ENCODE data around the gene PDGFA. TPM values are rescaled to one million over a fixed set of nuclear protein-coding genes. Genes with fewer than 3 reads are reported as not detected.

Gene PDGFA
- total RNA-seq, 1 experiment from 2014 or later = 129 TPM

DNA sequence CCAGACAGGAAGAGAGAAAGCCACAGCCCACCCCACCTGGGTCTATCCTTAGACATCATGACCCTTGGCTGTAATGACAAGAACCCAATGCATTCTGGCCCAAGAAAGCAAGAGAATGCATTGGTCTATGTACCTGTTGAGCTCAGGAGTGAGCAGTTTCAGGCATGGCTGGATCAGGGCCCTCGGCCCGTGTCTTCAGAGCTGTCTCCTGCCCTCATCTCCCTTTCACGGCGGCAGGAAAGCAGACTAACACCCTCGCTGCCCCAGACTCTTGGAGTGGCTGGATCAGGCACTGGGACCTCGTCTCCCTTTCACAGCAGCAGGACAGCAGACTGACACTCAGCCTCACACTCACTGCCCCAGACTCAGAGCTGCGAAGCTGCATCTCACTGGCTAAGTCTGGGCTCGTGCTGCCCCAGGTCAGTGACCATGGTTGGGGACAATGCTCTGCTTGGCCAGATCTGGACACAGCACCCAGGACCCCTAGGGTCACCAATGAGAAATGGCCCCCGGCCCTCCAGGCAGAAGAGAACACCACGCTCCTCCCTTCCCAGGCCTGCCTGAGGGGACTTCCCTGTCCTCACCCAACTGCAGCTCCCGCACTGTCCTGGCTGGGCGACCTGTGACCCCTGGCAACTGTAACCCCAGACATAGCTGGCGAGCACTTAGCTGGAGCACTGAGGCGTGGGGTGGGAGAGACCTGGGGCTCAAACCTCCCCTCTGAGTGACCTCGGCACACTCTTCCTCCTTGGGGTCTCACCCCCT lies 12.9 kb upstream of the PDGFA start (continued):
- TF ChIP-seq, protein P1, sequence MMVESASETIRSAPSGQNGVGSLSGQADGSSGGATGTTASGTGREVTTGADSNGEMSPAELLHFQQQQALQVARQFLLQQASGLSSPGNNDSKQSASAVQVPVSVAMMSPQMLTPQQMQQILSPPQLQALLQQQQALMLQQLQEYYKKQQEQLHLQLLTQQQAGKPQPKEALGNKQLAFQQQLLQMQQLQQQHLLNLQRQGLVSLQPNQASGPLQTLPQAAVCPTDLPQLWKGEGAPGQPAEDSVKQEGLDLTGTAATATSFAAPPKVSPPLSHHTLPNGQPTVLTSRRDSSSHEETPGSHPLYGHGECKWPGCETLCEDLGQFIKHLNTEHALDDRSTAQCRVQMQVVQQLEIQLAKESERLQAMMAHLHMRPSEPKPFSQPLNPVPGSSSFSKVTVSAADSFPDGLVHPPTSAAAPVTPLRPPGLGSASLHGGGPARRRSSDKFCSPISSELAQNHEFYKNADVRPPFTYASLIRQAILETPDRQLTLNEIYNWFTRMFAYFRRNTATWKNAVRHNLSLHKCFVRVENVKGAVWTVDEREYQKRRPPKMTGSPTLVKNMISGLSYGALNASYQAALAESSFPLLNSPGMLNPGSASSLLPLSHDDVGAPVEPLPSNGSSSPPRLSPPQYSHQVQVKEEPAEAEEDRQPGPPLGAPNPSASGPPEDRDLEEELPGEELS (CRISPR knock-in tag; IDR thresholded peaks at IDR 0.05) = no peak
- TF ChIP-seq, protein P2, sequence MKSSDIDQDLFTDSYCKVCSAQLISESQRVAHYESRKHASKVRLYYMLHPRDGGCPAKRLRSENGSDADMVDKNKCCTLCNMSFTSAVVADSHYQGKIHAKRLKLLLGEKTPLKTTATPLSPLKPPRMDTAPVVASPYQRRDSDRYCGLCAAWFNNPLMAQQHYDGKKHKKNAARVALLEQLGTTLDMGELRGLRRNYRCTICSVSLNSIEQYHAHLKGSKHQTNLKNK (CRISPR knock-in tag; IDR thresholded peaks at IDR 0.05) = no peak
- TF ChIP-seq, protein P3, sequence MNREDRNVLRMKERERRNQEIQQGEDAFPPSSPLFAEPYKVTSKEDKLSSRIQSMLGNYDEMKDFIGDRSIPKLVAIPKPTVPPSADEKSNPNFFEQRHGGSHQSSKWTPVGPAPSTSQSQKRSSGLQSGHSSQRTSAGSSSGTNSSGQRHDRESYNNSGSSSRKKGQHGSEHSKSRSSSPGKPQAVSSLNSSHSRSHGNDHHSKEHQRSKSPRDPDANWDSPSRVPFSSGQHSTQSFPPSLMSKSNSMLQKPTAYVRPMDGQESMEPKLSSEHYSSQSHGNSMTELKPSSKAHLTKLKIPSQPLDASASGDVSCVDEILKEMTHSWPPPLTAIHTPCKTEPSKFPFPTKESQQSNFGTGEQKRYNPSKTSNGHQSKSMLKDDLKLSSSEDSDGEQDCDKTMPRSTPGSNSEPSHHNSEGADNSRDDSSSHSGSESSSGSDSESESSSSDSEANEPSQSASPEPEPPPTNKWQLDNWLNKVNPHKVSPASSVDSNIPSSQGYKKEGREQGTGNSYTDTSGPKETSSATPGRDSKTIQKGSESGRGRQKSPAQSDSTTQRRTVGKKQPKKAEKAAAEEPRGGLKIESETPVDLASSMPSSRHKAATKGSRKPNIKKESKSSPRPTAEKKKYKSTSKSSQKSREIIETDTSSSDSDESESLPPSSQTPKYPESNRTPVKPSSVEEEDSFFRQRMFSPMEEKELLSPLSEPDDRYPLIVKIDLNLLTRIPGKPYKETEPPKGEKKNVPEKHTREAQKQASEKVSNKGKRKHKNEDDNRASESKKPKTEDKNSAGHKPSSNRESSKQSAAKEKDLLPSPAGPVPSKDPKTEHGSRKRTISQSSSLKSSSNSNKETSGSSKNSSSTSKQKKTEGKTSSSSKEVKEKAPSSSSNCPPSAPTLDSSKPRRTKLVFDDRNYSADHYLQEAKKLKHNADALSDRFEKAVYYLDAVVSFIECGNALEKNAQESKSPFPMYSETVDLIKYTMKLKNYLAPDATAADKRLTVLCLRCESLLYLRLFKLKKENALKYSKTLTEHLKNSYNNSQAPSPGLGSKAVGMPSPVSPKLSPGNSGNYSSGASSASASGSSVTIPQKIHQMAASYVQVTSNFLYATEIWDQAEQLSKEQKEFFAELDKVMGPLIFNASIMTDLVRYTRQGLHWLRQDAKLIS (CRISPR knock-in tag; IDR thresholded peaks at IDR 0.05; ENCODE audit: borderline replicate concordance) = no peak
- no peak for TF ChIP-seq ZBTB21 (CRISPR knock-in tag; IDR thresholded peaks at IDR 0.05; ENCODE audit: borderline replicate concordance)

DNA sequence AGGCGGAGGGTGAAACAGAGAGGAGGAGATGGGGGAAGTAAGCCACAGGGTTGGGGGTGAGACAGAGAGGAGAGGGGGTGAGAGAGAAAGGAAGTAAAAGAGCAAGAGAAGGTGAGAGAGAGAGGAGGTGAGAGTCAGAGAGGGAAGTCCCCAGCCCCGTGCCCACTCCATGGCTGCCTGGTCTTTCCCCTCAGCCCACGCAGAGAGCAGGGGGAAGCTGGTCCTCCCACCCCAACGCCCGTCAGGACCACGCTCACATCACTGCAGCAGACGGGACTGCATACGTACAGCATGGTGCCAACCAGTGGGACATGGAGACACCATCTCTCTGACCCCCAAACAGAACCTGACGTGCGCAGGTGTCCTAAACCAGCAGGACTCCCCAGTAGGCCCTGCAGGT lies 12.1 kb upstream of the PDGFA start:
- ATAC-seq = no peak
- CTCF ChIA-PET = interaction anchor here (0.5 kb wide), 1 partner anchor 488 kb away, joined by 3 read pairs; no protein-coding TSS in a partner anchor

DNA sequence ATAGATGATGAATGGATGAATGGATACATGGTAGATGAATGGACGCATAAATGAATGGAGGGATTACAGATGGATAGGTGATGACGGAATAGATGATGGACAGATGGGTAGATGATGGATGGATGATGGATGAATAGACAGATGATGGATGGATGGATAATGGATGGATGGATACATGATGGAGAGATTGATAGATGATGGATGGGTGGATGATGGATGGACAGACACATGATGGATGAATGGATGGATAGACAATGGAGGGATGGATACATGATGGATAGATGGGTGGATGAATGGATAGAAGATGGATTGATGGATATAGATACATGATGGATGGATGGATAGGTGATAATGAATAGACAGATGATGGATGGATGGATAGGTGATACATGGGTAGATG lies 8.8 kb upstream of the PDGFA start:
- ATAC-seq (no peak), DNase-seq (ENCODE audit: low spot score) (no peak)
- Mint-ChIP-seq H3K4me3 (no peak overlapping the region), H3K27ac (no peak overlapping the region), H3K9me3 (no peaks in the 10 kb centered on the region), H3K4me1 (peaks cover 6% of the 10 kb centered on the region; the same call in 1 of the 2 replicates), H3K27me3 (ENCODE audit: low read depth) (peaks cover 20% of the 10 kb centered on the region), H3K36me3 (no peaks in the 10 kb centered on the region; the same call in 1 of the 2 replicates)
- ChIA-PET CTCF (no interaction called here), POLR2A (no interaction called here)
- TF ChIP-seq, protein P3 (CRISPR knock-in tag; IDR thresholded peaks at IDR 0.05; ENCODE audit: borderline replicate concordance) = no peak
- TF ChIP-seq ZNF671 (CRISPR knock-in tag; IDR thresholded peaks at IDR 0.05) (no peak), TCF7 (CRISPR knock-in tag; IDR thresholded peaks at IDR 0.05; ENCODE audit: low read depth) (no peak), FOXK1 (CRISPR knock-in tag; IDR thresholded peaks at IDR 0.05) (no peak), SP1 (CRISPR knock-in tag; conservative IDR thresholded peaks at IDR 0.05) (no peak), ESRRA (CRISPR knock-in tag; IDR thresholded peaks at IDR 0.05; ENCODE audit: borderline replicate concordance) (no peak), SOX15 (CRISPR knock-in tag; IDR thresholded peaks at IDR 0.05) (no peak), JUN (CRISPR knock-in tag; IDR thresholded peaks at IDR 0.05) (no peak)
- TF ChIP-seq, protein P4, sequence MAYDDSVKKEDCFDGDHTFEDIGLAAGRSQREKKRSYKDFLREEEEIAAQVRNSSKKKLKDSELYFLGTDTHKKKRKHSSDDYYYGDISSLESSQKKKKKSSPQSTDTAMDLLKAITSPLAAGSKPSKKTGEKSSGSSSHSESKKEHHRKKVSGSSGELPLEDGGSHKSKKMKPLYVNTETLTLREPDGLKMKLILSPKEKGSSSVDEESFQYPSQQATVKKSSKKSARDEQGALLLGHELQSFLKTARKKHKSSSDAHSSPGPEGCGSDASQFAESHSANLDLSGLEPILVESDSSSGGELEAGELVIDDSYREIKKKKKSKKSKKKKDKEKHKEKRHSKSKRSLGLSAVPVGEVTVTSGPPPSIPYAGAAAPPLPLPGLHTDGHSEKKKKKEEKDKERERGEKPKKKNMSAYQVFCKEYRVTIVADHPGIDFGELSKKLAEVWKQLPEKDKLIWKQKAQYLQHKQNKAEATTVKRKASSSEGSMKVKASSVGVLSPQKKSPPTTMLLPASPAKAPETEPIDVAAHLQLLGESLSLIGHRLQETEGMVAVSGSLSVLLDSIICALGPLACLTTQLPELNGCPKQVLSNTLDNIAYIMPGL (CRISPR knock-in tag; IDR thresholded peaks at IDR 0.05) = no peak
- TF ChIP-seq, protein P5, sequence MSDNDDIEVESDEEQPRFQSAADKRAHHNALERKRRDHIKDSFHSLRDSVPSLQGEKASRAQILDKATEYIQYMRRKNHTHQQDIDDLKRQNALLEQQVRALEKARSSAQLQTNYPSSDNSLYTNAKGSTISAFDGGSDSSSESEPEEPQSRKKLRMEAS (CRISPR knock-in tag; IDR thresholded peaks at IDR 0.05) = no peak
- TF ChIP-seq, protein P6, sequence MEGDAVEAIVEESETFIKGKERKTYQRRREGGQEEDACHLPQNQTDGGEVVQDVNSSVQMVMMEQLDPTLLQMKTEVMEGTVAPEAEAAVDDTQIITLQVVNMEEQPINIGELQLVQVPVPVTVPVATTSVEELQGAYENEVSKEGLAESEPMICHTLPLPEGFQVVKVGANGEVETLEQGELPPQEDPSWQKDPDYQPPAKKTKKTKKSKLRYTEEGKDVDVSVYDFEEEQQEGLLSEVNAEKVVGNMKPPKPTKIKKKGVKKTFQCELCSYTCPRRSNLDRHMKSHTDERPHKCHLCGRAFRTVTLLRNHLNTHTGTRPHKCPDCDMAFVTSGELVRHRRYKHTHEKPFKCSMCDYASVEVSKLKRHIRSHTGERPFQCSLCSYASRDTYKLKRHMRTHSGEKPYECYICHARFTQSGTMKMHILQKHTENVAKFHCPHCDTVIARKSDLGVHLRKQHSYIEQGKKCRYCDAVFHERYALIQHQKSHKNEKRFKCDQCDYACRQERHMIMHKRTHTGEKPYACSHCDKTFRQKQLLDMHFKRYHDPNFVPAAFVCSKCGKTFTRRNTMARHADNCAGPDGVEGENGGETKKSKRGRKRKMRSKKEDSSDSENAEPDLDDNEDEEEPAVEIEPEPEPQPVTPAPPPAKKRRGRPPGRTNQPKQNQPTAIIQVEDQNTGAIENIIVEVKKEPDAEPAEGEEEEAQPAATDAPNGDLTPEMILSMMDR (IDR thresholded peaks at IDR 0.05) = no peak
- TF ChIP-seq, protein P7, sequence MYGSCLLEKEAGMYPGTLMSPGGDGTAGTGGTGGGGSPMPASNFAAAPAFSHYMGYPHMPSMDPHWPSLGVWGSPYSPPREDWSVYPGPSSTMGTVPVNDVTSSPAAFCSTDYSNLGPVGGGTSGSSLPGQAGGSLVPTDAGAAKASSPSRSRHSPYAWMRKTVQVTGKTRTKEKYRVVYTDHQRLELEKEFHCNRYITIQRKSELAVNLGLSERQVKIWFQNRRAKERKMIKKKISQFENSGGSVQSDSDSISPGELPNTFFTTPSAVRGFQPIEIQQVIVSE (CRISPR knock-in tag; IDR thresholded peaks at IDR 0.05; ENCODE audit: borderline replicate concordance) = no peak

More for the DNA sequence above, 12.1 kb upstream of the PDGFA start:
- TF ChIP-seq NR3C1 (CRISPR knock-in tag; conservative IDR thresholded peaks at IDR 0.05; ENCODE audit: low read depth) (no peak), ETV6 (CRISPR knock-in tag; IDR thresholded peaks at IDR 0.05) (no peak), CBFB (CRISPR knock-in tag; IDR thresholded peaks at IDR 0.05; ENCODE audit: low read depth) (no peak)
- Mint-ChIP-seq H3K27me3 (ENCODE audit: low read depth) (no peaks in the 10 kb centered on the region), H3K9me3 (no peaks in the 10 kb centered on the region), H3K27ac (no peak overlapping the region), H3K4me3 (no peak overlapping the region), H3K36me3 (no peaks in the 10 kb centered on the region), H3K4me1 (no peaks in the 10 kb centered on the region)
- no peak for DNase-seq (ENCODE audit: low spot score)
- POLR2A ChIA-PET = no interaction called here
